Endodermal cell (in vitro differentiated cells): ENCODE measurements around the gene CCDC87. TPM values are rescaled to one million over a fixed set of nuclear protein-coding genes. Genes with fewer than 3 reads are reported as not detected.

Experiments used
- DNase-seq: peaks from one replicate; pipeline ENCODE4 v3.0.0-alpha.2; 2017
- H3K27ac ChIP-seq: 2 replicates; pipeline ENCODE4 v1.5.1; 2013; ENCODE audit warnings: mild to moderate bottlenecking, low read depth, low read length, moderate library complexity
- H3K27me3 ChIP-seq: 2 replicates; pipeline ENCODE4 v1.6.1; 2013; ENCODE audit warnings: mild to moderate bottlenecking, low read length, moderate library complexity; ENCODE audit not compliant: insufficient read depth, control insufficient read depth, poor library complexity, severe bottlenecking
- H3K36me3 ChIP-seq: 2 replicates; pipeline ENCODE4 v1.7.0; 2013; ENCODE audit warnings: mild to moderate bottlenecking, low read length, moderate library complexity; ENCODE audit not compliant: control insufficient read depth, insufficient read depth
- H3K4me1 ChIP-seq: one replicate; pipeline ENCODE4 v1.7.0; 2013; ENCODE audit warnings: low read length; ENCODE audit not compliant: control insufficient read depth, insufficient read depth
- H3K4me3 ChIP-seq: 2 replicates; pipeline ENCODE4 v1.5.1; 2013; ENCODE audit warnings: mild to moderate bottlenecking, low read length, moderate library complexity
- H3K9ac ChIP-seq: 2 replicates; pipeline ENCODE4 v1.6.1; 2013; ENCODE audit warnings: mild to moderate bottlenecking, low read length, moderate library complexity; ENCODE audit not compliant: poor library complexity, severe bottlenecking; ENCODE audit errors: extremely low read depth
- H3K9me3 ChIP-seq: 2 replicates; pipeline ENCODE4 v1.6.1; 2013; ENCODE audit warnings: mild to moderate bottlenecking, low read length, moderate library complexity; ENCODE audit not compliant: control insufficient read depth
- H3K27ac Mint-ChIP-seq: 2 replicates; pipeline ENCODE4 v1.8.0; 2020; ENCODE audit warnings: mixed read lengths
- H3K27me3 Mint-ChIP-seq: 2 replicates; pipeline ENCODE4 v1.8.0; 2021; ENCODE audit warnings: mild to moderate bottlenecking, mixed read lengths; ENCODE audit not compliant: insufficient read depth
- H3K36me3 Mint-ChIP-seq: 2 replicates; pipeline ENCODE4 v1.8.0; 2020; ENCODE audit warnings: low read depth, mixed read lengths
- H3K4me1 Mint-ChIP-seq: 2 replicates; pipeline ENCODE4 v1.8.0; 2020; ENCODE audit warnings: mixed read lengths
- H3K4me3 Mint-ChIP-seq: 2 replicates; pipeline ENCODE4 v1.8.0; 2020; ENCODE audit warnings: mild to moderate bottlenecking, moderate library complexity, mixed read lengths
- H3K9me3 Mint-ChIP-seq: 2 replicates; pipeline ENCODE4 v1.8.0; 2020; ENCODE audit warnings: mild to moderate bottlenecking, mixed read lengths
- CTCF ChIP-seq: fragments of 200-600 bp; sonication (generic); conservative IDR thresholded peaks from 2 replicates; pipeline ENCODE4 v1.5.0; 2021; ENCODE audit warnings: antibody characterized with exemption, mild to moderate bottlenecking
- WGBS, 2 experiments: methylation state at CpG; one replicate each; pipeline versions ENCODE4 v1.1.5 to v1.1.7; 2013; ENCODE audit warnings: missing lambda C conversion rate in 2 of 2, mixed read lengths in 1 of 2; ENCODE audit not compliant: insufficient coverage in 1 of 2, insufficient read length in 1 of 2; 5-methylcytosine and 5-hydroxymethylcytosine counted together
- total RNA-seq, 2 donors: library from RNA; stranded (reverse); fragmentation: NEBNext Ultra II Directional in 1 of 2; extraction: Animal tissue kit (Norgen Biotek cat#: 25700) in 1 of 2; gene quantifications; 2 replicates in 1 of 2; 3 replicates in 1 of 2; pipeline ENCODE4 v1.2.1, GENCODE V29; 2021

CCDC87 gene
- total RNA-seq, 2 donors from 2014 or later: 0.84 to 1.5 TPM

GRCh38 chr11:66626382-66626781 is 33.5 kb upstream of the CCDC87 start:
- H3K27ac Mint-ChIP-seq: no peak overlapping the region
- peaks cover 76% of the 10 kb centered on the region for H3K36me3 Mint-ChIP-seq
- Histone ChIP-seq H3K27ac (no peak overlapping the region), H3K4me3 (no peak overlapping the region), H3K9ac (no peak overlapping the region), H3K4me1 (peaks cover 6% of the 10 kb centered on the region), H3K9me3 (no peaks in the 10 kb centered on the region), H3K36me3 (peaks cover 94% of the 10 kb centered on the region), H3K27me3 (no peaks in the 10 kb centered on the region)
- H3K4me3 Mint-ChIP-seq: no peak overlapping the region
- no peaks in the 10 kb centered on the region for H3K27me3 Mint-ChIP-seq
- DNase-seq: no peak
- WGBS, 2 experiments: 97 to 98% methylated on average over 25 of the region's 25 CpGs
- no peaks in the 10 kb centered on the region for H3K9me3 Mint-ChIP-seq
- no peak for TF ChIP-seq CTCF
- peaks cover 12% of the 10 kb centered on the region for H3K4me1 Mint-ChIP-seq

- H3K9me3 Mint-ChIP-seq: no peaks in the 10 kb centered on the region
- H3K9ac ChIP-seq: no peak overlapping the region
Measured at GRCh38 chr11:66625752-66626149, 32.9 kb upstream of the CCDC87 start.

DNA sequence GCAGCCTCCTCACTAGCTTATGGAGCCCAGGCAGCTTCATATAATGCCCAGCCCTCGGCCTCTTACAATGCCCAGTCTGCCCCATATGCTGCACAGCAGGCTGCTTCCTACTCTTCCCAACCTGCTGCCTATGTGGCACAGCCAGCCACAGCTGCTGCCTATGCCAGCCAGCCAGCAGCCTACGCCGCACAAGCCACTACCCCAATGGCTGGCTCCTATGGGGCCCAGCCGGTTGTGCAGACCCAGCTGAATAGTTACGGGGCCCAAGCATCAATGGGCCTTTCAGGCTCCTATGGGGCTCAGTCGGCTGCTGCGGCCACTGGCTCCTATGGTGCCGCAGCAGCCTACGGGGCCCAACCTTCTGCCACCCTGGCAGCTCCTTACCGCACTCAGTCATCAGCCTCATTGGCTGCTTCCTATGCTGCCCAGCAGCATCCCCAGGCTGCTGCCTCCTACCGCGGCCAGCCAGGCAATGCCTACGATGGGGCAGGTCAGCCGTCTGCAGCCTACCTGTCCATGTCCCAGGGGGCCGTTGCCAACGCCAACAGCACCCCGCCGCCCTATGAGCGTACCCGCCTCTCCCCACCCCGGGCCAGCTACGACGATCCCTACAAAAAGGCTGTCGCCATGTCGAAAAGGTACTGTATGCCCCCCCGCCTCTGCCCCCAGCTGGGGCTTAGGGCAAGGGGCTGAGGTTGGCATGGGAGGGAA is 32.3 kb upstream of the CCDC87 start:
- no peak overlapping the region for H3K4me3 ChIP-seq
- peaks cover 88% of the 10 kb centered on the region for H3K36me3 ChIP-seq
- no peak overlapping the region for H3K27ac ChIP-seq
- DNase-seq: no peak
- H3K4me1 Mint-ChIP-seq: peaks cover 15% of the 10 kb centered on the region
- 93 to 97% methylated on average over 23 to 26 of the region's 26 CpGs for WGBS, 2 experiments
- no peak for TF ChIP-seq CTCF
- H3K9me3 Mint-ChIP-seq: no peaks in the 10 kb centered on the region
- H3K9ac ChIP-seq: no peak overlapping the region
- H3K27me3 Mint-ChIP-seq: no peaks in the 10 kb centered on the region
- peaks cover 6% of the 10 kb centered on the region for H3K4me1 ChIP-seq
- H3K36me3 Mint-ChIP-seq: peaks cover 74% of the 10 kb centered on the region
- H3K27me3 ChIP-seq: no peaks in the 10 kb centered on the region
- H3K9me3 ChIP-seq: no peaks in the 10 kb centered on the region
- no peak overlapping the region for H3K4me3 Mint-ChIP-seq
- H3K27ac Mint-ChIP-seq: no peak overlapping the region

More at GRCh38 chr11:66625752-66626149, 32.9 kb upstream of the CCDC87 start:
- no peak overlapping the region for H3K4me3 Mint-ChIP-seq
- H3K4me1 Mint-ChIP-seq: peaks cover 15% of the 10 kb centered on the region
- DNase-seq: no peak
- no peak for TF ChIP-seq CTCF
- Histone ChIP-seq H3K27me3 (no peaks in the 10 kb centered on the region), H3K27ac (no peak overlapping the region), H3K4me1 (peaks cover 6% of the 10 kb centered on the region), H3K9me3 (no peaks in the 10 kb centered on the region), H3K4me3 (no peak overlapping the region), H3K36me3 (peaks cover 94% of the 10 kb centered on the region)
- no peaks in the 10 kb centered on the region for H3K27me3 Mint-ChIP-seq
- 96 to 98% methylated on average over 6 to 9 of the region's 9 CpGs for WGBS, 2 experiments
- H3K36me3 Mint-ChIP-seq: peaks cover 78% of the 10 kb centered on the region
- H3K27ac Mint-ChIP-seq: no peak overlapping the region
